GM18499 (cell line): ENCODE measurements around the gene ZNF837.
"Not testable (repeated sequence)": the region's sequence is repeated elsewhere in the genome, so short reads cannot be mapped to it uniquely, and the experiment has no call there.

Experiments
- ATAC-seq: cut with Tn5 transposase; IDR thresholded peaks from one replicate; pipeline ENCODE4 v1.9.1; 2021; ENCODE audit warnings: moderate number of reproducible peaks; ENCODE audit not compliant: insufficient read depth, unreplicated experiment

Gene ZNF837

DNA sequence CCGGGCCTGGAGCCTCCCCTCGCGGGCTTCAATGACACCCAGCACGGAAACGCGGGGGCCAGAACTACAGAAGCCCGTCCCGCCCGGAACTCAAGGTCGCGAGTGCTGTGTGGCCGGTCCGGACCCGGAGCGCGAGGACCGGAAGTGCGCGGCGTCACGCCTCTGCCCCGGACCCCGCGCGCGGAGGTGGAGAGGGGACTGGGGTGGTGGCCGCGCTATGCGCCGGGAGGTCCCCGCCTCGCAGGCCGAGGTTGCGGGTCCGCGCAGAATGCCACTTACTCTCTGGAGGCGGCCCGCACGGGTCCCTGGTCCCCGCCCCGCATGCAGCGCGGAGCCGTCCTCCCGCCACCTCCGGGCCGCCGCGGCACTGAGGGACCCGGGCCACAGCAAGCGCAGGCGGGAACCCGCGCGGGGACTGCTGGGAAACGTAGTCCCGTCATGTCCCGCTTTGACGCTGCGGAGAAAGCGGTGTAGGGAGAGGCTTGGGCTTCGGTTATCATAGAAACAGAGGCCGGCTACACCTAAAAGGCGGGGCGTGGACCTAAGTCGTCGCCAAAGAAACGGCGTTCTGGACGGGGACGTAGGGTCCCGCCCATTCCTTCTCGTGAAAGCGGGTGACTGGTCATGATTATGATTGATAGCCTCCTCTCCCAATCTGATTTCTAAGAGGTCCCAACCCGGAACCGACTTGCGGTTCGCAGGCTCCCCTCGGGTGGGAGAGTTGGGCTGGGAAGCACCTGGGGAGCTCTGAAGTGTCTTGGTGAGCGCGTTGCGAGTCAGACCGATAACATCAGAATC, at the start of gene ZNF837:
Gene ZNF837, minus strand, starts transcription at position 369 of the 798 bp plus-strand sequence. CDS start 11,698 bp downstream, outside the sequence.
- ATAC-seq = peak; percentile 55

DNA sequence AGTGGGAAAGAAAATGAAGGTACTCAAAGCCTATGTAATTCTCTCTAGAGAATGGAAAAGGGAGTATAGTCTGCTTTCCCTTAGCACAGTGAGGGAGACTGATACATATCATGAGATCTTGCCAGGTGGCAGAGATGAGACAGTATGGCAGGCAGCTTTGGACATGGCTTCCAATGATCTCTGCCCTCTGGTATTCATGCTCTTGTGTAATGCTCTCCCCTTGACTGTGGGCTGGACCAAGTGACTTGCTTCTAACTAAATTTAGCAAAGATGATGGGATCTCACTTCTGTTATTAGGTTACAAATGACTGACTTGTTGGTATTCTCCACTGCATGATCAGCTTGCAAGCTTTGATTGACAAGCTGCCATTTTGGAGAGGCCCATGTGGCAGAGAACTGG, 48.9 kb upstream of the ZNF837 start:
- no peak for ATAC-seq

DNA sequence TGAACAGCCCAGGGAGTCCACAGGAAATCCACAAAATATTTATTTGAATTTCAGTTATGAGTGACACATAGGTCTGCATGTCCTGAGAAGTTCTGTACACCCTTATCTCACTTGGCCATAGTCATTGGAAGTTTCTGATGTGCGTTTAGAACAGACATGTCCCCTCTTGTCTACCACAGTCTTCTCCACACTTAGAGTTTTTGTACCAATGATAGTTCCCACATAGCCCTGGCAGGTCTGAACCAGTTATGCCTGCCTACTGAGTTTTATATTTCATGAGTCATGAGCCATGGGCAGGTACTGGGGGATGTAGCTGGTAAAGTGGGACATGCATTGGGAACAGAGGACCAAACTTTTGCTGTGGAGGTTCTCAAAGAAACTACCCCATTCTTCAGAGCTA, 47.8 kb upstream of the ZNF837 start:
- ATAC-seq = no peak

DNA sequence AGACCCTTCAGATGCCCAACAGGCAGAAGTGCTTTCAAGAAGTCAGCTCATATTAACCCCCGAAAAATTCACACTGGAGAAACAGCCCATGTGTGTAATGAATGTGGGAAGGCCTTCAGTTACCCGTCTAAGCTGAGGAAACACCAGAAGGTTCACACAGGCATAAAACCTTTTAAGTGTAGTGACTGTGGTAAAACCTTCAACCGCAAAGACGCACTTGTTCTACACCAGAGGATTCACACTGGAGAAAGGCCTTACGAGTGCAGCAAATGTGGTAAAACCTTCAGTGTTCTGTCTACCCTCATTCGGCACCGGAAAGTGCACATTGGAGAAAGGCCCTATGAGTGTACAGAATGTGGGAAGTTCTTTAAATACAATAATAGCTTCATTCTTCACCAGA, 36.2 kb upstream of the ZNF837 start:
- ATAC-seq = no peak

DNA sequence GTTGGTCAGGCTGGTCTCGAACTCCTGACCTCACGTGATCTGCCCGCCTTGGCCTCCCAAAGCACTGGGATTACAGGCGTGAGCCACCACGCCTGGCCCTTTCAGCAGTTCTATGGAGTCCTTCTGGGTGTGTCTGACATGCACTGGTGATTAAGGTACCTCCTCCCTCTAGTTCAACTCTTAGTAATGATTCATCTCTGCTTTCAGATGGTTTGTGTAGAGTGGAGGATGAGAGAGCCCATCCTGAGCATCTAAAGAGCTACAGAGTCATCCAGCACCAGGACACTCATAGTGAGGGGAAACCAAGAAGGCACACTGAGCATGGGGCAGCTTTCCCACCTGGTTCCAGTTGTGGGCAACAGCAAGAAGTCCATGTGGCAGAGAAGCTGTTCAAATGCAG, 35.8 kb upstream of the ZNF837 start:
- no peak for ATAC-seq

DNA sequence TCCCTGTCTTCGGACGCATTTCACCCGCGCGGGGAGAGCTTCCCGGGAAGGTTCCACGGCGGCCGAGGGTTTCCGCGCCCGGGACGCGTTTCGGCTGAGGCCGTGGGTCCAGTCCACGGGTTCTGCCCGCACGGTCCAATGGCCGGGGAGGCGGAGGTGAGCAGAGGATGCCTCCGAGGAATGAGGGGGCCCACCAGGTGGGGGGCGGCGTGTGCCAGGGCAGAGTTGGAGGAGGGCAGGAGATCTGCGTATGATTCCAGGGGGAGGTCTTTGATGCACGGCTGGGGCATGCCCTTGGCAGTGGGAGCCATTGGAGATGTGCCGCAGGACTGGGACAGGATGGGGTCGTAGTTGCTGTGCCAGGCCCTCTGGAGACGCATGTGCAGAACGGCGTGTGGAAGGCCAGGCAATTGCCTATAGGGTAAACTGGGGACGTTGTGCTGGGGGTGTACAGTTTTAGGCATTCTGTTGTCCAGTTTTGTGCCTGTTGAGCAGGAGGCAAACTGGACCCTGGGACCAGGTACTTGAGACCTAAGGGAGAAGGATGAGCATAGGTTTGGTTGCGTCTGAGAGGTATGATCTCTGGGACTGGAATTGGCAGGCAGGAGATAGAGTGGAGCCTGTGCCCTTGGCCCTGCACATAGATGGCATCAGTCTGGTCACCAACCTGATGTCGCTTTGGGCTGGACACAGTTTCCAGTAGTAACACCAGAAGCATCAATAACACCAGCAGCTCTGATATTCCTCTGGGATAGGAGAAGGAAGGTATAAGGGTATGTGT, 28.4 kb upstream of the ZNF837 start:
- no peak for ATAC-seq

DNA sequence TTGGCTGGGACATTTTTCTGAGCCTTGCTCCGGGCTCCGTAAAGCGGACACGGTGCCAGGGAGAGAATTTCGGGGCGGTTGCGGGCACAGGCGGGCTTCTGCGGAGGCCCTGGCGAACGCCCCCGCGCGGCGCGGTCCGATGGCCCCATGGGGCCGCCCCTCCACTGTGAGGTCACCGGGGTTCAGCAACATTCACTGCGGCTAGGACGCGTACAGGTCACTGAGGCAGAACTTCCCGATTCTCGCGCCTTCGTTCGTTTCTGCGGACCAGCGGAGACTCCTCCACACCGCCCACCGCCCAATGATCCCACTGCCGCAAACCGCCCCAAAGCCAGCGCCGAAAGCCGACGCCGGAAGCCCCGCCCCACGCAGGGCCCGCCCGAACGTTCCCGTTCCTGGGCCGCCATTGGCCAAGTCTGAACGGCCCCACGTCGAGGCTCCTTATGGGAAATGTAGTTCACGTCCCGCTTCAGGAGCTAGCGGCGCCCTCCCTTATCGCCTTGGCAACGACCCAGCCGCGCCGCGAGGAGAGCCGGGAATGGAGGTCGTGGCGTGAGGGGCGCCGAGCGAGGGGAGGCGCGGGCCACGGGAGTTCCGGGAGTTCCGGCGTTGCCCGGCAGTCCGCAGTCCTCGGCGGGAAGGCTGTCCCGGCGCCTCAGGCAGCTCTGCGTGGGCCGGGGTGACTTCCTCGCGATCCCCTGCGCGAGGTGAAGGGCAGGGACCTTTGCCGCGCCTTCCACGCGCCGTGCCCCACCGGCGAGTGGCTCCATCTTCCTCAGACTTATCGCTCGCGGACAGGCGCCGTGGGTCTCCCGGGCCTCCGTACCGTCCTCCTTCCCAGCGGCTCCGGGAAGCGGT, 27.6 kb upstream of the ZNF837 start, which contains the start of gene ZNF584:
Gene ZNF584, plus strand, starts transcription at position 498 of the 858 bp plus-strand sequence. CDS start 499 bp downstream, outside the sequence.
- ATAC-seq = no peak

DNA sequence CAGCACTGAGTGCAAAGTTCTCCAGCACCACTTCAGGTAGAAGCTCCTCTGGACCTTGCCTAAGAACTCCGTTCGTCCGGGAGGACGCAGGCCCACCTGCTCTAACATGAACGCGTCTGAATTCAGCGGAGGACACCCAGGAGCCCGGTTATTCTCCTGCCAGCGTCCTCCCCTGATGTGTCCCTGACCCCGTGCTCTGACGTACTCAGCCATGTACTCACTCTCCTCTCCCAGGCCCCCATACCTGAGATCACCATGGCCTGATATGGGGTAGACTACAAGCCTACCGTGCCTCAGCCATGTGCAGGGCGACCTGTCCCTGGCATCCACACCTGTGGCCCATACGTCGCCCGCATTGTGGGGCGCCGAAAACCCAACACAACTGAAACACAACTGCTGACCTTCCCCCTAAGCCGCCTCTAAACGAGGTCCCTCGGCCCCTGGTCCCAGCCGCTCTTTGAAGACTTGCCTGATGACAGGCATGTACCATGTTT, 26.9 kb upstream of the ZNF837 start:
- ATAC-seq = no peak

DNA sequence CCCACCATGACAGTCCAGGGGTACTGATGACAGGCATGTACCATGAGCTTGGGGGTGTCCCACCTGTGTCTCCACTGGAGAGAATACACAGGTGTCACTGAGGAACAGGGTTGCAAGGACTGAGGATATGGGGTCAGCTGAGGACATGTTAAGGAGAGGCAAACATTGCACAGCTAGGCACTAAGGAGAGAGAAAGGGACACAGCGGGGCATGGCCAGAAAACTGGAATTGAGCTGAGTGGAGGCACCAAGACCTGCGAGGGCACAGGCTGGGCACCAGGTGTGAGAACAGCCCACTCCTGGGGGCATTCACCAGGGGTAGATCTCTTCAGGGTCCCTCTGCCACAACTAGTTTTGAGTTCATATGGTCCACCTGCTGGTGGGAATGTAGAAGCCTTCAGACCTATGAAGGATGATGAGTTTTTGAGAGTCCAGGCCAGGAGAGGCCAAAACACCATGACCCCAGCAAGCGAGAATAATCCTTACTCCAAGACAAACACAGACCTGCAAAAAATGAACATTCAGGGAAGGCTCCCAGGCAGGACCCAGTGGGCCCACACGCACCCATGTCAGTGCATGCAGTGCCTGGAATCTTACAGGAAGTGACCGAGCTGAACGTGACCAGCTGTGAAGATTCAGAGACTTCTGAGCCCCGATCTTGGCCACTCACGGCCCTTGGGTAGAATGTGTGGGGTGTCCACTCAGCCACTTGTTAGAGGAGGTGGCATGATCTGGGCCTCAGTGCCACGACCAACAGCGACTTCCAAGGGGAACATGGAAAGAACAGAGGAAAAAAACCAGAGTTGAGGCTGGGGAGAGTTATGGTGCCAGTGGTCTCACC, 26.2 kb upstream of the ZNF837 start:
- no peak for ATAC-seq

DNA sequence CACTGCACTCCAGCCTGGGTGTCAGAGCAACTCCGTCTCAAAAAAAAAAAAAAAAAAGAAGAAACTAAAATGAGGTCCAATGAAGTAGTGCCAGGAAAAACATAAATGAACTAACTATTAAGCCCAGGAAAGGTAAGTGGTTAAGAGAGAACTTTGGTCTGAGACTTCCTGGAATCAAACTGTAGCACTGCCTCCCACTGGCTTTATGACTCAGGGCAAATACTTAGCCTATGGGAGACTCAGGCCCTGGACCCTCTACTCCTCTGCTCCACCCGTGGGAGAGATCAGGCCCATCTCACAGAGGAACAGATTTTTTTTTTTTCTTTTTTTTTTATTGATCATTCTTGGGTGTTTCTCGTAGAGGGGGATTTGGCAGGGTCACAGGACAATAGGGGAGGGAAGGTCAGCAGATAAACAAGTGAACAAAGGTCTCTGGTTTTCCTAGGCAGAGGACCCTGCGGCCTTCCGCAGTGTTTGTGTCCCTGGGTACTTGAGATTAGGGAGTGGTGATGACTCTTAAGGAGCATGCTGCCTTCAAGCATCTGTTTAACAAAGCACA, 23.2 kb upstream of the ZNF837 start:
- not testable (repeated sequence) for ATAC-seq

DNA sequence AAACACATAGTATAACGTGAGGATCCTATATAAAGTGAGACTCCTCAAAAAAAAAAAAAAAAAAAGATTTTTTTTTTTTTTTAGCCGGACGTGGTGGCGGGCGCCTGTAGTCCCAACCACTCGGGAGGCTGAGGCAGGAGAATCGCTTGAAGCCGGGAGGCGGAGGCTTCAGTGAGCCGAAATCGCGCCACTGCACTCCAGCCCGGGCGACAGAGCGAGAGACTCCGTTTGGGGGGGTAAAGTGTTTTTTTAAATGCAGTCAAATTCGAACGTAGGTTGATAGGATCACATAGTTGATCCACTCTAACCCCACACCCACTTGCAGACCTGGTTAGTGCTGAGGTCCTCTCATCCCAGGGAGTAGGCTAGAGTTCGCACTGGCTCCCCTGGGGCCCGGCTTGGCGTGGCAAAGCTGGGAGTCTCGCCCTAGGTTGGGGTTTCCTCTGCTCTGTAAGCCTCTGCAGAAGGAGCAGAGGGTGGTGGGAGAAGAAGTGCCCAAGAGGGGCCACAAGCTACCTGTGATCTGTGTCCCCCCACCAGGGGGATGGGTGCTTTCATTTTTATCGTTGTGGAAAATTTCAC, 21.1 kb upstream of the ZNF837 start:
- ATAC-seq = no peak

DNA sequence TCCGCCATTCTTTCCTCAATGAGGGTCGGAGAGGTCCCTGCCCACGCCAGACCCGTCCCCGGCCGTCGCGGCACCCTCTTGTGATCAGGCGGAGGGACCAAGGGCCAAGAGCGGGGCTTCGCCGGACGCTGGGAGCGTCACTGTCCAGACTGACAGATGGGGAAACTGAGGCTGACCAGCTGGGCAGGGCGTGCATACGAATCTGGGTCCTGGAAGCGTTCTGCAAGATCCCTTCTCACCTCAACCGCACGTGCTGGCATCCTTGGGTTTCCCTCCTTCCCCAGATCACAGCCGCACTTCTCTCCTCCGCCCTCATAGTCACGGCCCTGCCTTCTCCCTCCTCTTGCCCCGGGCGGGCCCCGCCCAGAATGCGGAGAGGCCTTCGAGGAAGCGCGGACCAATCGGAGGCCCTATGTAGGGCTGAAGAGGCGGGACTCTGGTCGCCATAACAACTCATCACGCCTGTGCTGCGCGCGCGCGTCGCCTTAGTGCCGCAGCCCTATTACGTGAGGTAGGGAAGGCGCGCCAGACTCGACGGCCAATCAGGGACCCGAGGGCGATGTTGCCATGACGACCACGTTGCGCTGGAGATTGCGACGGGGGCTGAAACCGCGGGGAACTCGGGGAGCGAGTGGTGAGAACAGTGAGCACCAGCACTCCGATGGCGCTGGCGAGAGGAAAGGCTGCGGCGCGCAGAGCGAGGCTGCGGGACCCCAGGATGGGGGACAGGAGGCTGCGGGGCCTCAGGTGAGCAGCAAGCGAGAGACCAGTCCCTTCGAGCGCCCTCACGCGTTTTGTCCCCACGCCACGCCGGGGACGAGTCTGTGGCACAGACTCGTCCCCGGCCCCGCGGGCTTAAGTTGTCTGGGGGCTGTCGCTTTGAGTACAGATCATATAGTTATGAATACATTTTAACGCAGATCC, 20.3 kb upstream of the ZNF837 start:
- ATAC-seq = peak; percentile 88

DNA sequence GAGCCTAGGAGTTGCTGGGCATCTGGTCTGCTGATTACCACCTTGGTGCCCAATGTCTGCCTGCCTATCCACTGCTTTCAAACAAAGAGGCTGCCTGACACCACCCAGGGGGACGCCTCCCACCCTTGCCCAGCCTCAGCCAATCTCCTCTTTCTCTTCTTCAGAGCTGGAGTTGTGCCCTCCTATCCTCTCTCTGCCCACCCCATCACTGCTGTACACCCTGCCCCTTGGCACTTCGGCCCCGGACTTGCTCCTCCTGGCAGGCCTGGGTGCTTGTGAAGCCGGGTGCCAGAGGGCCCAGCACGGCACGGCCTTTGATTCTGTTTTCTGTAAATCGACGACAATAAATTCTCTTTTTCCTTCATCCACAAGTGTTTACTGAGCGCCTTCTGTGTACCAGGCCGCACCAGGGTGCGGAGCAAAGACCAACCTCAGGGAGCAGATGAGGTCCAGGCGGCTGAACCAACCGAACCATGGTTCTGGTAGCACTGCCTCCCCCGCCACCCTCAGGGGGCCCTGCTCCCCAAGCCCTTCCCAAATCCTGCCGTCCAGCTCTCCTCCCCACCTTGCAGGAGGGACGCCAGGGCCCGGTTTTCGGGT, 19.6 kb upstream of the ZNF837 start:
- ATAC-seq = no peak

DNA sequence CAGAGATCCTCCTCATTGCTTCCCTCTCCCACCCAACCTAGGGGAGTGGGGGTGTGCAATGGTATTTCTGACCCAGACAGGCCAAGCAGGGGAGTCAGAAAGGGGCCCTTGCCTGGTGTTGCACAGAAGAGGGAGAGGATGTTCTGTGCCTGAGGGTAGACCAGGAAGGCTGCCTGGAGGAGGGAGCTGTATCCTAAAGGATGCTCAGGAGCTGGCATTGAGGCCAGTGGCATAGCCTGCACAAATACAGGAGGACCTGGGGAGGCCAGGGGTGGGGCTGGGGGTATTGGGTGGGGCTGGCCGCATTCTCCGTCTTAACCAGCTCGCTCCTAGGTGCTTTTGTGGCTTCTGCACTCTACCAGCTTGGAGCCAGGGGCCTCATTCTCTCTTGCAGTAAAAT, 19.1 kb upstream of the ZNF837 start:
- ATAC-seq = no peak

DNA sequence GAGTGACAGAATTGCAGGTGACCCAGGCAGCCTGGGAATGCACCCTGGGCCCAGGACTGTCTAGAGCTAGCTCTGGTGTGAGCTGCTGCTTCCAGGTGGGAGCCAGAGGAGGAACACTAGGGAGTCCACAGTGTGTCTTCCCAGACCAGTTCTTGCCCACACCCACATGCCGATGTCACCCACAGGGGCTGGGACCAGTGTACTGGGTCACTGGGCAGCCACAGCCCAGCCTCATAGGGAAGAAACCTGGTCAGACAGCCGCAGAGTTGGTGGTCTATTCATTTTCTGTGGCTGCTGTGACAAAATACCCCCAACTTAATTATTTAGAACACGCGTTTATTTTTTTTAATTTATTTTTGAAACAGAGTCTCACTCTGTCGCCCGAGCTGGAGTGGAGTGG, 17.7 kb upstream of the ZNF837 start:
- ATAC-seq = no peak

DNA sequence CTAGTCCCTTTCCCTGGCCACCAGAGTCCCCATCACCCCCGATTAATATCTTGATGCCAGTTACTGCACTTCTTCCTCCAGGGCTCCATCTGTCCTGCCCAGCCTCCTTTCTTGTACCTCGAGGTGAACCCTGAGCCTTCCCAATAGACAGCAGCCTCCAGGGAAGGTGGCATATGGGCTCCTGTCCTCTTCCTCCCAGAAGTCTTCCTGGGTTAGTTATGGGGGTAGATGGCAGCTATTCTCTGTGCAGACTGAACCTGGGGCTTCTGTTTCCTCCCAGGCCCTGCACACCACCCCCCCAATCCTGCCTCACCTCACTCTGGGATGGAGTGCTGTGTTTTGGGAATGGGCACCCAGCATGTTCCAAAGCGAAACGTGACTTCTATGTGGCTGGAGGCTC, 17.3 kb upstream of the ZNF837 start:
- ATAC-seq = no peak

DNA sequence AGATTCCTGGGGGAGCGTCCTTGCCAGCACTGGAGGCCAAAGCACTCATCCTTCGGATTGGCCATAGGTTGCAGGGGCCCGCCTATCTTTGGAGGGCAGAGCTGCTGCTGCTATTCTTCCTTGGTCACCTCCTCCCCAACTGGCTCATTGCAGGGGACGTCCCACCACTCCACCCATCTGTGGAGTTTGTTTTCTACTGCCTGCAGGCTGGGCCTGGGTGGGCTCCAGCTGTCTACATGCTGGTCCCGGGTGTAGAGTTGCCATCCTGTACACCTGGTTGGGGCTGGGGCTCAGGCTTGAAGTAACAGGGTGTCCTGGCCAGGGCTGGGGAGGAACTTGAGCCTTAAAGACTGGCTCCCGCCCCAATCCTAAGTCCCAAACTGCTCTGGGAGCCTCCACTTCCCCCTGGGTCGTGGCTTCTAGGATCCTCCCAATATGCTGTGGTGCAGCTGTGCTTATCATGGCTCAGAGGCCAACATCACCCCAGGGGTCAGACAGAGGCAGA, 16.8 kb upstream of the ZNF837 start:
- ATAC-seq = no peak
